CD4-positive, alpha-beta T cell treated with Interleukin-1 beta for 1 hour (primary cell): ENCODE results near the gene PDPN.
A peak's percentile ranks its signal among the peaks of the same experiment; 100 is the strongest.

ENCODE experiments used
- DNase-seq, 2 donors: peaks; one replicate each; pipeline ENCODE4 v3.0.0-alpha.2; 2020 to 2022

Gene PDPN

DNA sequence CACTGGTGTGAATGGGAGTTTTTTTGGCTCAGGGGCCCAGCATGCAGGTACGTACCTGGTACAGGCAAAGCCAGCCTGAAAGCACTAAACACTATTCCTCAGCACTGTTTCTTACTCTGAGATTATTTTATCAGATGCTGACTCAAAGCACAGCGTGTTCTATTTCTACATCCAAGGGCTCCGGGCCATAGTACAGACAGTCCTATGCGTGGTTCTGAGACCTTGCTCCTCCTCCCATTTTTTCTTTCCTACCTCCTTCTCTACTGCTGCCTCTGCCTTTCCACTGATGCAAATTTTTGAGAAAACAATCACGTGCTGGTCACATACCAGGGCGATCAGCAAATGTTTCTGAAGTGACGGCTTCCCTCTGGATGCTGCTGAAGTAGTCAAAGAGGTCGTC is 36.3 kb downstream of the PDPN start:
- DNase-seq: no peak

DNA sequence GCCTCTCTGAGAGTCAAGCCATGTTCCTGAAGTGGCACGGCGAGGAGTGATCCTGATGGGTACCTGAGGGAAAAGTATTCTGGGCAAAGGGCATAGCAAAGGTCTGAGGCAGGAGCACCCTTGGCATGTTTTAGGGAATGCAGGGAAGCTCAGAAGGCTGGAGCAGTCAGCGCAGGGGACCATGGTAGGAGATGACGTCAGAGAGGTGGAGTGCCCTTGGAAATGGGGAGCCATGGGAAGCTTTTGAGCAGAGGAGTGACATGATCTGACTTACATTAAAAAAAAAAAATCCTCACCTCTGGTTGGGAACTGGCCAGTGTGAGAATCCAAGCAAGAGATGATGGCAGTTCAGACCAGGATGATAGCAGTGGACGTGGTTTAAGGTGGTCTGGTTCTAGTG is 37.2 kb downstream of the PDPN start:
- no peak for DNase-seq

DNA sequence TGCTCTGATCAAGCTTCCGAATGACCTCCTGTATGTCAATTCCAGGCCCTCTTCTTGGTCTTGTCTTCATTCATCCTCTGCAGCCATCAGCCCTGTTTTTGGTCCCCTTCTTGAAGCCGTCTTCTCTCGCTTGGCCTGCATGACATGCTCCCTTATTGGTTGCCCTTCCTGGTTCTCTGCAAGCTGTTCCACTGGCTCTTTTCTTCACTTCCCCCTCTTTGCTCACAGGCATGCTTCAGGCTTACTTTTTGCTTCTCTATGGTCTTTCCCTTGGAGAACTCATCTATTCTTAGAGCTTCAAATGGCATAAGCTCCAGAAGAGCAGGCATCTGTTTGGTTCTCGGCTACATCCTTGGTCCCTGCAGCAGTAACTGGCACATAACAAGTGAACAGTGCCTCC is 38.8 kb downstream of the PDPN start:
- no peak for DNase-seq

DNA sequence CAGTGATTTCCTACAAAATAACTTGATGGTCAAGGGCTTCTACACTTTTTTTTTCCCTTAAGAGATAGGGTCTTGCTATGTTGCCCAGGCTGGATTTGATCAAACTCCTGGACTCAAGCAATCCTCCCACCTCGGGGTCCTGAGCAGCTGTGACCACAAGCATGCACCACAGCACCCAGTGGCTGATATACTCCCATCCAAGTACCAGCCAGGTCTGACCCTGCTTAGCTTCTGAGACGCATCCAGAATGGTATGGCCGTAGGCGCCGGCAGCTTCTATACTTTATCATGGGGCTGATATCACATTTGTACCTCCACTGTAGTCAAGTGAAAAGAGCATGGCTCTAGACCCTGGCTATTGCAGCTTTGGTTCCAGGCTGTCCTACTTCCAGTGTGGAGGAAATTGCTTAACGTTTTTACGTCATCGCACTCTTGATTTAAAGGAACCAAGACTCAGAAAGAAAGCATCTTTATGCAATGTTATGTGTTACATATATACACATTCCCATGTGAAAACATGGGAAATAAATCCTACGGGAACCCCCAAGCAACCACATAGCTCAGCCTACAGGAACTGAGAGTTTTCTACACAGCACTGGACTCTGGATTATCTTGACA is 39.5 kb downstream of the PDPN start:
- no peak for DNase-seq

DNA sequence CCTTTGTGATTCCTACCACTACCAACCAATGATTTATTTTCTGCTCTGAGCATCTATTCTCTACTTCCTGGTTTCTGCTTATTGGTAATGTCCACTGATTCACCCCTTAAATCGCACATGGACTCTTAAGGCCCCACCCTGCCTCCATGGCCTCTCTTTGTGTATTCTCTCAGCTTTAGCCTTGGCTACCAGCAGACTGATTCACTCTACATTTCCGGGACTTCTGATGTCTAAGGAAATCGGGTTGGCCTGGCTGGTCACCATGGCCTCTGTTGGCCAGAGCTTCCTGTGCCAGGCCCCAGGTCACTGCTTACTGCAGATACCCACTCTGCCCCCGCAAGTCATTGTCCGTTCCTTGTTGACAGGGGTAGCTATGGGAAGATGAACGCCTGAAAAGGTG is 40.9 kb downstream of the PDPN start:
- DNase-seq: no peak

DNA sequence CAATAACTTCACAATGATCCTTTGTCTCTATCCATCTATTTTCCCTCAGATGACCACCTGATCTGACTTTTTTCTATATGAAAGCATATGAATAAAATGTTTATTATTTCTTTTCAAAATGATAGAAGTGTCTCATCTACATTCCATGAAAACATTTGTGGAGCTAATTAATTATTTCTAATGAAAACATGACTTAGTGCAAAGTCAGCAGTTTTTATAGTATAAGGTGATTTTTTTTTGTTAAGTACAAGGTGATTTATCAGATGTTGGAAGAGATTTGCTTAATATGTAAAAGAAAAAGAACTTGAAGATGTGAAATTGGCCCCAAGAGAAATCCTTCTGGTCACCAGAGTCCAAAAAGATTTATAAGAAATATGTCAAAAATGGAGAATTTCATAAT is 43.5 kb downstream of the PDPN start:
- DNase-seq: no peak

DNA sequence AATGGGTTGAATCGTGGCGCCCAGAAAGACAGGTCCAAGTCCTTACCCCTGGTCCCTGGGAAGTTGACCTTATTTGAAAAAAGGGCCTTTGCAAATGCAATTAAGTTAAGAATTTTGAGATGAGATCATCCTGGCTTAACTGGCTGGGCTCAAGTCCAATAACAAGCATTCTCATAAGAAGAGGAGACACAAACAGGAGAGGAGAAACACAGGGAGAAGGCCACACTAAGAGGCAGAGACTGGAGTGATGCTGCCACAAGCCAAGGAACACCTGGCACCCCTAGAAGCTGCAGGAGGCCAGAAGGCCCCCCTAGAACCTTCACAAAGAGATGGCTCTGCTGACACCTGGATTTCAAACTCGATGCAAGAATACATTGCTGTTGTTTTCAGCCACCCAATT is 44.6 kb downstream of the PDPN start:
- DNase-seq: no peak

DNA sequence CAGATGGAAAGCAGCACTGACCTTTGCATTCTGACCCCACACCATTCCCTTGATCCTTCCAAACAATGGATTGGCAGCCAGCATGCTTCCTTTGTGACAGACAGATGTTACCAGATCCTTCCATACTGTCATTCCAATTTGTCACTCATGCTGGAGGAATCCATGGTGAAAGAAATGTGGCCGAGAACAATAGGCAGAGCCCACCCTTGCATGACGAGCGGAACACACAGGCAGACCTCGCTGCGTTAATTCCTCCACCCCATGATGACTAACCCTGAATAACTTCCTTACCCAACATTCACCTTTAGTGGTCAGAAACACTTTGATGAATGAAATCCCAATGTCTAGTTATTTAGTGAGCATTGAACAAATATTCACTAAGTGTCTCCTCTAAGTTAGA is 45.1 kb downstream of the PDPN start:
- DNase-seq: no peak

DNA sequence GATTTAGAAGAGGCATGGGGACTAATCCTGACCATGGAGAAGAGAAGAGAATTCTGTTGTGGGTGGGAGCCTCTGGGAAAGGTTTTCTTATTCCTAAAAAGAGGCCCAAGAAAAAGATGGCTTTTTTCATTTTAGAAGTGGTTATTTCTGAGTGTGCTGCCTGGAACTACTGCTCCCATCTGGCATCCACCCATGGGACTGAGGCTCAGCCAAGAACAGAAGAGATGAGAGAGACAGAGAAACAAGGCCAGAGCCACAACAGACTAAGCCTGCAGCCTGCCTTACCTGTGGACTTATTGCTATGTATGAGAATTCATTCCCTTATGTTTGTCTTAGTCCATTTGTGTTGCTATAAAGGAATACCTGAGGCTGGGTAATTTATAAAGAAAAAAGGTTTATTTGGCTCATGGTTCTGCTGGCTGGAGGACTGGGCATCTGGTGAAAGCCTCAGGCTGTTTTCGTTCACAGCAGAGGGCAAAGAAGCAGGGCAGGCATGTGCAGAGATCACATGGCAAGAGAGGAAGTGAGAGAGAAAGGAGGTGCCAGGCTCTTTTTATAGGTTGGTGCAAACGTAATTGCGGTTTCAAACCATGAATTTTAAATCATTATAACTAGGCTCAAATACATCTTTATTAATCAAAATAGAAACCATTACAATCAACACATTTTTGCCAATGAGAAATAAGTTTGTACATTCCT is 58.8 kb downstream of the PDPN start:
- DNase-seq: peak in 1 of 2 donors; percentile 26

DNA sequence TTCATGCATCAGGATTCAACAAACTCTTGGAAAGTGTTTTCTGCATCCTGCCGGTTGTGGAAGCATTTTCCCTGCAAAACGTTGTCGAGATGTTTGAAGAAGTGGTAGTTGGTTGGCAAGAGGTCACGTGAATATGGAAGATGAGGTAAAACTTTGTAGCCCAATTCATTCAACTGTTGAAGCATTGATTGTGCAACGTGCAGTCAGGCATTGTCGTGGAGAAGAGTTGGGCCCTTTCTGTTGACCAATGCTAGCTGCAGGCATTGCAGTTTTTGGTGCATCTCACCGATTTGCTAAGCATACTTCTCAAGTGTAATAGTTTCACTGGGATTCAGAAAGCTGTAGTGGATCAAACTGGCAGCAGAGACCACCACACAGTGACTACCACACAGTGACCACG is 59.4 kb downstream of the PDPN start:
- DNase-seq: no peak

DNA sequence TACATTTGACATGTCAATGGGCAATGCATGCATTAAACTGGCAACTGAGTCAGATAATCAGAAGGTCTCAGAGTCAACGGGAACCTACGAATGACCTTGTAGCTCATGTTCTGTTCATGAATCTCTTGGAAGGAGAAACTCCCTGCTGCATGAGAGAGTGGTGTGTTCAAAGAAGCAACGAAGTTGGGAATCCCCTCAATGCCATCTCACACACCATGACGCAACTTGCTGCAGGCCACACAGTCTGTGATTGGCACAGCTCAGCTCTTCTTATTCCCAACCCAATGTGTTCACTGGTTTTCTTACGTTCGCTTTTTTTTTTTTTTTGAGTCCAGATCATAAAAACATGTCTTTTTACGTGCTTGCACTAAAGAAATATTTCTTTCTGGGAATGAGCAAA is 62.9 kb downstream of the PDPN start:
- DNase-seq: no peak

DNA sequence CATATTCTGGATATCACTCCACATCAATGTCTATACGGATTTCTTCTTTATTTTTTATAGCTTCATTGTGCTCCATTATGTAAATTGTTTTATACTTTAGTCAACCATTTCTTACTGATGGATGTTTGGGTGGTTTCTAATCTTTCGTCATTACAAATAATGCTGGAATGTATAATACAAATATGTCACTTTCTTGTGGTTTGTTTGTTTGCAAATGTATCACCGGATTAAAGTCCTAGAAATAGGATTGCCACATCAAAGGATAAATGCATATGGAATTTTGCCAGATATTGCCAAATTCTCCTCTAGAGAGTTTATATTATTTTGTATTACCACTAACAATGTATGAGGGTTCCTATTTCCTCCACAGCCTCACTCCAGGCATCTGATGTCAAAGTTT is 67.6 kb downstream of the PDPN start:
- DNase-seq: no peak

DNA sequence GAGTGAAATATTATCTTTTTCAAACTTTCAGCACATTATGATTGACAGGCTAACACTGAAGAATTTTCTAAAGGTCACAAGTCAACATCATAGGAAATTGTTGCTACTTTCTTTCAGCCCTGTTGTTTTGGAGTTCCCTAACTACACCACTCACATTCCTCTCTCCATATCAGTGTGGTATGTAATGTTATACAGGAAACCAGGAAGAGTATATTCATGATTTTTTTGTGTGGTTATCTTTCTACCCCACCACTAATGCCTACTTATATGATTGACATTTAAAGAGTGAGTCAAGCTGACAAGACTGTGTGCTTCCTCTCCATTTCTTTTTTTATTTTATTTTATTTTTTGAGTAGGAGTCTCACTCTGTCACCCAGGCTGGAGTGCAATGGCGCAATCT is 68.6 kb downstream of the PDPN start:
- DNase-seq: no peak

DNA sequence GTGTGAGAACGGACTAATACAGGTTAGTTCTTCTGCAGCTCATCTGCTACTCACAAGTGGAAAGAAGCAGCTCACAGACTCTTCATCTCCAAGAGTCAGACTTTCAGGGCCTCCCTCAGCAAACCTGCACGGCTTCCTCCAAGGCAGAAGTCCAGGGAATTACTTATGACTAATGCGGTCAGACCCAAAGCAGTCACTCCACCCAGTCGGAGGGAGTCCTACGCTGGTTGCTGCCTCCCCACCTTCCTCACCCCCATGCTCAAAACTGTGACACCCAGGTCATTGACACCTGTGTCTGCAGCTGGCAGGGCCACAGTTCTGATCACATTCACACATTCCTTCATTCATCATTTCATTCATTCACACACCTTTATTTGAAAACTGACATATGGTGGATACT is 77.9 kb downstream of the PDPN start:
- no peak for DNase-seq

DNA sequence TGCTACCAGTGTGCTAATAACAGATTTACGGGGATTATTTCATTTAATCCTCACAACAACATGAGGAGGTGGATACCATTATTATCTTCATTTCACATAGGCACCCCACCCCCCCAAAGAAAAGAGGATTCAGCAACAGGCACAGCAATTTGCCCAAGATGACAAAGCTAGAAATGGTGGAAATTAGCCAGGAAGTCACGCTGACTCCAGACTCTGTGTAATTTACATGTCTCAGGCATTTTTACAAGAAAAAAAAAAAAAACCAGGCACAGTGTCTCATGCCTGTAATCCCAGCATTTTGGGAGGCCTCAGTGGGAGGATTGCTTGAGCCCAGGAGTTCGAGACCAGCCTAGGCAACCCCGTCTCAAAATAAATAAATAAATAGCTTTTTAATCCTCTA is 78.9 kb downstream of the PDPN start:
- no peak for DNase-seq

DNA sequence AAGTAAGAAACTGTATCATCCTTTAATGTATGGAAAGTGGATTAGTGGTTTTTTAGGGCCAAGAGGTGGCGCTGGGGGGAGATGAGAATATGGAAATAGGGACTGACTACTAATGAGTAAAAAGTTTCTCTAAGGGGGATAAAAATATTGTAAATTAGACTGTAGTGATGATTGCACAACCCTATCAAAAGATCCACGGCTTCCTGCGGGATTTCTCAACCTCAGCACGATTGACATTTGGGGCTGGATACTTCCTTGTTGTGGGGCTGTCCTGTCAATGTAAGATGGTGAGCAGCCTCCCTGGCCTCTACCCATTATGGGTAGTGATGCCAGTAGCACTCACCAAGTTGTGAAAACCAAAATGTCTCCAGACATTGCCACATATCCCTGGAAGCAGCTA is 80.3 kb downstream of the PDPN start:
- no peak for DNase-seq

DNA sequence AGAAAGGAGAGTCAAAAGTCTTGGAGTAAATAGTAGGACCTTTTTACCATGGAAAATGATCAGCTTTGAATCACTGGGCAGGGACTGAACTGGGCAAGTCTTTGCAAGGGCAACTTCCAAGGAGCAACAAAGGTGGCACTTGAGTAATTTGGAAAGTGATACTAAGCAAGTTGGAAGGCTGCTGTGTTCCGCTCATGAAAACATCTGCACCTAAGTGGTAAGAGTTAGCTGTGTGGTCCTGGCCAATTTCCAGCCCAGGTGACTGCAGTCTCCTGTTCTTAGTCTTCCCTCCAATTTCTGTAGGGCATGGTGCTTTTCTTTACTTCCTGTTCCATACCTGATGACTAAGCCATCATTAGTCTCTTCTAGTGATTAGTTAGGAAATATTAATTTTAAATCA is 80.8 kb downstream of the PDPN start:
- no peak for DNase-seq

DNA sequence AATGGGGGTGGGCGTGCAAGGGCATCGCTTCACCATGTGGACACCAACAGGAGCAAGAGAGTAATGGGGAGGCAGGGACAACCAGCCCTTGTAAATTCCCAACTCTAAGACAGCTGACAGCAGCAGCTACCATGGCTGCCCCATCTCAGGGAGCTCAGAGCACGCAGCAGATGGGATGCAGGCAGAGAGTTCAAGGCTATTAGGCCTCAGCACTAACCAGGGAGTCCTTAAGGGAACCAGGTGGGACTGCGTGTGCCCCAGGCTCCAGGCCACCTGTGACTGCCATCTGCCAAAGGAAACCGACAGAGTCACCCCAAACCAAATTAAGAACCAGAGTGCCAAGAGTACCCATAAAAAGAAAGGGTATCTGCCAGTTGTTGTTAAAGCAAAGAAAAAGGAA is 82.7 kb downstream of the PDPN start:
- no peak for DNase-seq
